DOHH2 (cell line): ENCODE results near the gene HCLS1.

Experiments used
- H3F3A ChIP-seq: fragments of 200-600 bp; sonication (generic), shearing (Covaris generic); 2 replicates; pipeline ENCODE4 v1.6.0; 2016; ENCODE audit warnings: antibody characterized with exemption, mild to moderate bottlenecking; ENCODE audit not compliant: control insufficient read depth, insufficient read depth
- H3K27ac ChIP-seq: fragments of 200-600 bp; sonication (generic); 2 replicates; pipeline ENCODE4 v1.5.1; 2014; ENCODE audit warnings: low read depth, mild to moderate bottlenecking, low read length, moderate library complexity
- H3K27me3 ChIP-seq: fragments of 200-600 bp; sonication (generic); 2 replicates; pipeline ENCODE4 v1.6.1; 2014; ENCODE audit warnings: mild to moderate bottlenecking, low read length, mixed read lengths; ENCODE audit not compliant: control insufficient read depth
- H3K36me3 ChIP-seq: fragments of 200-600 bp; sonication (generic); 2 replicates; pipeline ENCODE4 v1.6.1; 2014; ENCODE audit warnings: mild to moderate bottlenecking, low read length, moderate library complexity, mixed read lengths; ENCODE audit not compliant: control insufficient read depth
- H3K4me1 ChIP-seq: fragments of 200-600 bp; sonication (generic); 2 replicates; pipeline ENCODE4 v1.6.1; 2014; ENCODE audit warnings: mild to moderate bottlenecking, low read length, mixed read lengths; ENCODE audit not compliant: control insufficient read depth
- H3K4me2 ChIP-seq: fragments of 200-600 bp; sonication (generic); 2 replicates; pipeline ENCODE4 v1.6.0; 2014; ENCODE audit warnings: mild to moderate bottlenecking, low read length, moderate library complexity
- H3K4me3 ChIP-seq: fragments of 200-600 bp; sonication (generic); 2 replicates; pipeline ENCODE4 v1.5.1; 2014; ENCODE audit warnings: mild to moderate bottlenecking, low read length, mixed read lengths
- H3K79me2 ChIP-seq: fragments of 200-600 bp; sonication (generic); 2 replicates; pipeline ENCODE4 v1.6.1; 2014; ENCODE audit warnings: mild to moderate bottlenecking, low read length, mixed read lengths; ENCODE audit not compliant: control insufficient read depth
- H3K9me2 ChIP-seq: fragments of 200-600 bp; sonication (generic); replicated peaks from 2 replicates; pipeline ENCODE4 v1.6.1; 2014; ENCODE audit warnings: mild to moderate bottlenecking, low read length, mixed read lengths; ENCODE audit not compliant: control insufficient read depth
- H3K9me3 ChIP-seq: fragments of 200-600 bp; sonication (generic); 2 replicates; pipeline ENCODE4 v1.6.1; 2014; ENCODE audit warnings: antibody characterized with exemption, low read length, mixed read lengths; ENCODE audit not compliant: control insufficient read depth, insufficient read depth
- H4K20me1 ChIP-seq: fragments of 200-600 bp; sonication (generic); 2 replicates; pipeline ENCODE4 v1.6.0; 2014; ENCODE audit warnings: low read depth, mild to moderate bottlenecking, antibody characterized with exemption, low read length, moderate library complexity; ENCODE audit not compliant: control insufficient read depth, insufficient read depth
- EZH2phosphoT487 ChIP-seq: fragments of 200-600 bp; sonication (generic); IDR thresholded peaks from 2 replicates; pipeline ENCODE4 v1.6.1; 2017; ENCODE audit warnings: borderline replicate concordance, mild to moderate bottlenecking, antibody characterized with exemption, low read length, moderate library complexity, mixed read lengths
- TF ChIP-seq, protein P1 (sequence below): fragments of 200-600 bp; sonication (generic); IDR thresholded peaks from one replicate; pipeline ENCODE4 v1.5.1; 2014; ENCODE audit warnings: antibody characterized with exemption, mild to moderate bottlenecking, low read depth, low read length; ENCODE audit not compliant: poor library complexity, severe bottlenecking

HCLS1 gene

GRCh38 chr3:121705541-121705940 is 44.8 kb upstream of the HCLS1 start:
- no peaks in the 10 kb centered on the region for H3K27me3 ChIP-seq
- H3F3A ChIP-seq: no peaks in the 10 kb centered on the region
- H3K9me3 ChIP-seq: no peaks in the 10 kb centered on the region
- no peak overlapping the region for H3K27ac ChIP-seq
- no peaks in the 10 kb centered on the region for H4K20me1 ChIP-seq
- no peaks in the 10 kb centered on the region for H3K79me2 ChIP-seq
- H3K36me3 ChIP-seq: peaks cover 13% of the 10 kb centered on the region; the same call in 1 of the 2 replicates
- TF ChIP-seq EZH2phosphoT487: no peak
- TF ChIP-seq, protein P1, sequence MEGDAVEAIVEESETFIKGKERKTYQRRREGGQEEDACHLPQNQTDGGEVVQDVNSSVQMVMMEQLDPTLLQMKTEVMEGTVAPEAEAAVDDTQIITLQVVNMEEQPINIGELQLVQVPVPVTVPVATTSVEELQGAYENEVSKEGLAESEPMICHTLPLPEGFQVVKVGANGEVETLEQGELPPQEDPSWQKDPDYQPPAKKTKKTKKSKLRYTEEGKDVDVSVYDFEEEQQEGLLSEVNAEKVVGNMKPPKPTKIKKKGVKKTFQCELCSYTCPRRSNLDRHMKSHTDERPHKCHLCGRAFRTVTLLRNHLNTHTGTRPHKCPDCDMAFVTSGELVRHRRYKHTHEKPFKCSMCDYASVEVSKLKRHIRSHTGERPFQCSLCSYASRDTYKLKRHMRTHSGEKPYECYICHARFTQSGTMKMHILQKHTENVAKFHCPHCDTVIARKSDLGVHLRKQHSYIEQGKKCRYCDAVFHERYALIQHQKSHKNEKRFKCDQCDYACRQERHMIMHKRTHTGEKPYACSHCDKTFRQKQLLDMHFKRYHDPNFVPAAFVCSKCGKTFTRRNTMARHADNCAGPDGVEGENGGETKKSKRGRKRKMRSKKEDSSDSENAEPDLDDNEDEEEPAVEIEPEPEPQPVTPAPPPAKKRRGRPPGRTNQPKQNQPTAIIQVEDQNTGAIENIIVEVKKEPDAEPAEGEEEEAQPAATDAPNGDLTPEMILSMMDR: no peak
- no peak overlapping the region for H3K4me2 ChIP-seq
- no peaks in the 10 kb centered on the region for H3K9me2 ChIP-seq
- H3K4me1 ChIP-seq: no peaks in the 10 kb centered on the region
- H3K4me3 ChIP-seq: no peak overlapping the region

DNA sequence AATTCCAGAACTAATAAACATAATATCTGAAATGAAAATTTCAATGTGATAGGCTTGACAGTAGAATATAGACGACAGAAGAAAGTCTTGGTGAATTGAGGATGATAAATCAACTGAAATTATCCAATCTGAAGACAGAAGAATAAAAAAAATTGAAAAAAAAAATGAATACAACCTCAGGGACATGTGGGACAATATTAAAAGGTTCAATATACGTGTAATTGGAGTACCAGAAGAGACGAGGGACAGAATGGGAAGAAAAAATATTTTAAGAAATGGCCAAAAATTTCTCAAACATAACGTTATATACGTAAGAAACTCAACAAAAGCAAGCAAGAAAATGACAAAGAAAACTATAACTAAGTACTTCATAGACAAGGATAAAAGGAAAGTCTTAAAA is 43.3 kb upstream of the HCLS1 start:
- Histone ChIP-seq H3K36me3 (peaks cover 18% of the 10 kb centered on the region), H3K9me2 (no peaks in the 10 kb centered on the region), H3K79me2 (no peaks in the 10 kb centered on the region), H3K4me1 (no peaks in the 10 kb centered on the region), H3K27ac (no peak overlapping the region), H3K4me2 (no peak overlapping the region), H3K4me3 (no peak overlapping the region), H3K9me3 (no peaks in the 10 kb centered on the region), H3F3A (no peaks in the 10 kb centered on the region), H3K27me3 (no peaks in the 10 kb centered on the region), H4K20me1 (no peaks in the 10 kb centered on the region)
- no peak for TF ChIP-seq EZH2phosphoT487
- TF ChIP-seq, protein P1: no peak

- H3K36me3 ChIP-seq: peaks cover 34% of the 10 kb centered on the region
- TF ChIP-seq EZH2phosphoT487: no peak
- TF ChIP-seq, protein P1: no peak
- H3K9me2 ChIP-seq: no peaks in the 10 kb centered on the region
- no peaks in the 10 kb centered on the region for H3K79me2 ChIP-seq
- H3K4me2 ChIP-seq: no peak overlapping the region
- H3K4me3 ChIP-seq: no peak overlapping the region
- H3K4me1 ChIP-seq: no peaks in the 10 kb centered on the region
- H4K20me1 ChIP-seq: no peaks in the 10 kb centered on the region
- H3K27me3 ChIP-seq: no peaks in the 10 kb centered on the region
- no peaks in the 10 kb centered on the region for H3F3A ChIP-seq
- H3K27ac ChIP-seq: no peak overlapping the region
- no peaks in the 10 kb centered on the region for H3K9me3 ChIP-seq
Measured at GRCh38 chr3:121698901-121699300, 38.2 kb upstream of the HCLS1 start.

GRCh38 chr3:121698476-121698875 is 37.8 kb upstream of the HCLS1 start:
- Histone ChIP-seq H3K27ac (no peak overlapping the region), H3K4me2 (no peak overlapping the region), H4K20me1 (no peaks in the 10 kb centered on the region), H3K9me3 (no peaks in the 10 kb centered on the region), H3K4me3 (no peak overlapping the region), H3K27me3 (no peaks in the 10 kb centered on the region), H3K9me2 (no peaks in the 10 kb centered on the region), H3K4me1 (no peaks in the 10 kb centered on the region), H3F3A (no peaks in the 10 kb centered on the region), H3K79me2 (no peaks in the 10 kb centered on the region), H3K36me3 (peaks cover 35% of the 10 kb centered on the region)
- TF ChIP-seq, protein P1: no peak
- TF ChIP-seq EZH2phosphoT487: no peak
